SW480 (cell line): ENCODE measurements around the gene PDHX.
"Not testable (repeated sequence)": the region's sequence is repeated elsewhere in the genome, so short reads cannot be mapped to it uniquely, and the experiment has no call there.

Experiments
- DNase-seq: peaks from one replicate; pipeline ENCODE4 v3.0.0-alpha.2; 2016; ENCODE audit warnings: low spot score

The PDHX gene

DNA sequence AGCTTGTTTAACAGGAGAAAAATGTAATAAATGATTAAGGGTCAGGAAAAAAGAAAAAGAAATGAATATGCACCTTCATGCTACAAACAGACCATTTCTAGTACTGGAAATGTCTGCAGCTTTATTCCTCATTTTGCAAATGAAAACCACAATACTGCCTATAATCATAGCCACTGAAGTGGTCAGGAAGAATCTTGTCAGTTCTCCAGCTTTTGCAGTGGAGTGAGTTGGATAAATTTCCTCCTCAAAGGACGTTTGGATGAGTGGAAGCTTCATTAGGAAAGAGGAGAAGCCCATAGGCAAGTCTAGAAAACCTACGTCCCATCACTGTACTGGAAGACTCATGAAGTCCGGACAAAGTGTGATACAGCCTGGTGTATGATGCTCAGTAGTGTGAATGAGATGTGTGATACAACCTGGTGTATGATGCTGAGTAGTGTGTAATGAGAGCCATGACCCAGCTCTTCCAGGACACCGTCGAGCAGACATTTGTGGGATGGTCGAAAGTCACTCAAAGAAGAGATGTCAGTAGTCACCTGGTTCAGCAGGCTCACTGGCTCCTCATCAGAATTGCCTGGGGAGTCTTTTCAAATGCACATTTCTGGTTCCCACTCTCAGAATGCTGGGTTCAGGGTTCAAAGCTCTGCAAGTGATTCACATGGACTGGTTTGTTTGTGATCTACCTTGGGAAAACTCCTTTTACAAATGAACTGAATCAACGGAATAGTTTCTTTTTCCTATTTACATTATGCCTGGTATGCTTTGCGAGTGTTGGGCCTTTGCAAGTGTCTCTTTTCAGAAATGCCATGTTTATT lies 101.3 kb downstream of the PDHX start:
- no peak for DNase-seq

DNA sequence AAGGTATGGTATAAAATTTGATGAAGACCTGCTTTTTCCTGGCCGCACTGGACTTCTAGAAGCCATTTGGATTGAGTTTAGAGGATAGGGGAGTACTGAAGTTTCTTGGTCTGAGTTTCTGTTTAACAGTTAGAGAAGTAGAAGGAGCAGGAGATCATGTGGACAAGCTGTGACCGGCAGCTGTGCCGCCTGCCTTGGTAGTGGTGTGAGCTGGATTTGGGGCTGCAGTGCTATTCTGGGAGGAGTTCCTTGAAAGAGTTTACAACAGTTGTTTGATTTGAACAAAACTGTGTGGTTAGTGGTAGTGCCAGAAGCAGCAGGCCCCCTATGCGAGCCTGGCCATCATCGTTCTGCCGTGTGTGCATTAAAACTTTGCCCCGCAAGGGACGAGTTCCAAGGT lies 105.2 kb downstream of the PDHX start:
- no peak for DNase-seq

DNA sequence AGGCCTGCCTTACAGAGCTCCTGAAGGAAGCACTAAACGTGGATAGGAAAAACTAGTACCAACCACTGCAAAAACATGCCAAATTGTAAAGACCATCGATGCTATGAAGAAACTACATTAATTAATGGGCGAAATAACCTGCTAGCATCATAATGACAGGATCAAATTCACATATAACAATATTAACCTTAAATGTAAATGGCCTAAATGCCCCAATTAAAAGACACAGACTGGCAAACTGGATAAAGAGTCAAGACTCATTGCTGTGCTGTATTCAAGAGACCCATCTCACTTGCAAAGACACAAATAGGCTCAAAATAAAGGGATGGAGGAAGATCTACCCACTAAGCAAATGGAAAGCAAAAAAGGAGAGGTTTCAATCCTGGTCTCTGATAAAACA lies 107.5 kb downstream of the PDHX start:
- DNase-seq: not testable (repeated sequence)

DNA sequence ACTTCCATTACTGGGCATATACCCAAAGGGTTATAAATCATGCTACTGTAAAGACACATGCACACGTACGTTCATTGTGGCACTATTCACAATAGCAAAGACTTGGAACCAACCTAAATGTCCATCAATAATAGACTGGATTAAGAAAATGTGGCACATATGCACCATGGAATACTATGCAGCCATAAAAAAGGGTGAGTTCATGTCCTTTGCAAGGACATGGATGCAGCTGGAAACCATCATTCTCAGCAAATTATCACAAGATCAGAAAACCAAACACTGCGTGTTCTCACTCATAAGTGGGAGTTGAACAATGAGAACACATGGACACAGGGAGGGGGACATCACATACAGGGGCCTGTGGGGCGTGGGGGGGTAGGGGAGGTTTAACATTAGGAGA lies 111.6 kb downstream of the PDHX start:
- not testable (repeated sequence) for DNase-seq

DNA sequence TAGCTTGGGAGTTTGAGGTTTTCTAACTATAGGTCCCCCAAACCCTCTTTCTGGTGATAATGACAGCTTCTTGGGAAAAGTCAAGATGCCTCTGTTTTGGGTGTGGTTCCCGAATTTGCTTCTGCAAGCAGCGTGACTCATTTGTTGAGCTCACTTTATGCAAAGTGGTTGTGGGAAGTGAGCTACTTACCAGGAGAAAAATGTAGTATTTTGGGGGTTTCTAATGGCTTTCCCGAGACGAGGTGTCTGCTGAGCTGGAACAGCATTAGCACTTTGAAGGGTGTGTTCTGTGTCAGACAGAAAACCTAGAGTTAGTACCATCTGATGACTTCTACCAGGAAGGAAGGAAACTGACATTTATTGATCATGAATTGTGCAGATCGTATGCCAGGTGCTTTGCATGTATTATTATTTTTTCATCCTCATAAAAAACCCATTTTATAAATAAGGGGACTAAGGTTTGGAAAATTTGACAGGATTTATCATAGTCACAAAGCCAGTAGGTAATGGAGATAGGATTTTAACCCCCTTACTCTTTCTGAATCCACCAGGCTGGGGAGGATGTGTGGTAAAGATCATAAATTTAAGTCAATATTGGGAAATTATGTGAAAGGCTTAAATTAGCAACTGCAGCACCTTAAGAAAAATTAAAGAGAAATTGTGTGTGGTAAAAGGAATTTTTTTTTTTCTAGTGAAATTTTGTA lies 113.7 kb downstream of the PDHX start:
- DNase-seq: no peak

DNA sequence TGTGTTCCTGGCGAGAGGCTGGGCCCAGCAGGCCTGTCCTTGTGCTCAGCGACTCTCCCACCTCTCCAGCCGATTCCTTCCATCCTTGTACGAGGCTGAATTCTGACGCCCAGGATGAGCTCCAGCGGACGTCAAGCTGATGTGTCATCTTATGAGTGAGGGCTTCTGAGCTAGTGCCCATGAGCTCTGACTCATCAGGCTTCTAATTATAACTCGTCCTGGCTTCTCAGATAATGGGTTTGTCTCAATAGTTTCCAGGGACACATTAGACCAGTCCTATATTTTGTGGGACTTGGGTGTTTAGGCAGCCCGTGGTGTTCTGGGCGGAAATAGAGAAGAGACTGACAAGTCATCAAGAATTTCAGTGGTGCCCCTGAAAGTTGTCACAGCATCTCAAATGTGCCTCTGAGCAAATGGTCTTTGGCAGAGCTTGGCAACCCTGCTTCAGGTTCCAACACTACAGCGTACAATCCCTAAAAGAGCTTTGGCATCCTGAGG lies 114.3 kb downstream of the PDHX start:
- DNase-seq: peak; percentile 82

DNA sequence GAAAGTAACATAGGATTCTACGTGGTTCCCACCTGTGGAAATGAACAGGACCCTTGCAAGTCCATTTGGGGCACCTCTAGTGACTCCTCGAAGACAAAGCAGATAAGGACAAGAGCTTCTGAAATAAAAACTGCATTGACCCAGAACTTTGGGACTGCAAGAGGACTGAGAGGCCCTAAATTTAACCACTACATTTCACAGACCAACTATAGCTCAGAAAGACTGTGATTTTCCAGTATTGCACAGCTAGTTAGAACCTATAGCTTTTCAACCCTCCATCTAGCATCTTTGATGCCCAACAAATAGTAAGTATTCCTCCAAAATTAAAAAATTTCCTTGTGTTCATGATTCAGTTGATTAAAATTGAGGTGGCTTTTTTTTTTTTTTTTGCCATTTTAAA lies 114.9 kb downstream of the PDHX start:
- DNase-seq: no peak

DNA sequence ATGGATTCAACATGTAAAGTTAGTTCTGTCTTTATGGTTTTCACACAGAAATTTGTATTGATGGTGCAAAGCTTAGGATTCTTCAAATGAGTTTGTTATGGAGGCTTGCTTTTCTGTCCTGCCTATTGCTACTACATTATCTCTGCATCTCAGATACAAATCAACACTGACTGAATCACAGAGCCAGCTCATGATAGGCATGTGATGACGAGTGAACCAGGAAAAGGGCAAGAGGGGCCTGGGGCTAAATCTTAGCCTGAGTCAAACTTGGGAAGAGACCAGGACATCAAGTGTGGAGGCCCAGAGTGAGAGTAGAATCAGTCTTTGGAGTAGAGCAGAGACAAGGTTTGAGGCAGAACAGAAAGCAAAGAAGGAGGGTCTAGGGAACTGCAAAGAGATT lies 115.4 kb downstream of the PDHX start:
- DNase-seq: no peak

DNA sequence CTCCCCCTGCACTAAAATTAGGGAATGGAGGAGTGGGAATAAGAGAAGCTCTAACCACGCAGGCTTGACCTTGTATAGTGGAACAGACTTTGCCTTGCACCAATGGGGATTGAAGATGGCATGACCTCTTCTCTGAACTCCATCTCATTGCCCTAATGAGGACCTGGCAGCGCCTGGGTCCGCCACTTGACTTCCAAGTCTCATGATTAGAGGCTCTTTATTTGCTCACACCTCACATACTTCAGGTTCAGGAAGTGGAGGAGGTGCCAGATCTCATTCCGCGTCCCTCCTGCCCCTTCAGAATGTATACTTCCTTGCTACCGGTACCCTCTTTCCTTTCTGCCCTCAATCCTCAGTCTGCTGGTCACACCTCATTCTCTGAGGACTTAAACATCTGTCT lies 116.6 kb downstream of the PDHX start:
- DNase-seq: no peak

DNA sequence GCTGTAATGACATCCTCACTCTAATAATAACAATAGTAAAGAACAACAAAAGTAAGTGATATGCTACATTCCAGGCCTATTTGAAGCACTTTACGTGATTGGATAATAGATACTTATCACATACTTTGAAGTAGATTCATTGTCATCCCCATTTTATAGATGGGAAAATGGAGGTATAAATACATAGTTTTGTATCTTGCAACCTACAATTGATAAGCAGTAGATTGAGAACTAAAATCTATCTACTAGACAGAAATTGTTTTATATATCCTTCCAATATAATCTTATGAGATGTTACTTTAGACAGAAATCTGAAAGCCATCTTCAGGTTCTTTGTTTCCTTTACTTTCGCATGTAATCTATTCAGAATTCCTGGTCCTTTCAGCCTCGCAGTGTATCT lies 118.0 kb downstream of the PDHX start:
- DNase-seq: no peak

DNA sequence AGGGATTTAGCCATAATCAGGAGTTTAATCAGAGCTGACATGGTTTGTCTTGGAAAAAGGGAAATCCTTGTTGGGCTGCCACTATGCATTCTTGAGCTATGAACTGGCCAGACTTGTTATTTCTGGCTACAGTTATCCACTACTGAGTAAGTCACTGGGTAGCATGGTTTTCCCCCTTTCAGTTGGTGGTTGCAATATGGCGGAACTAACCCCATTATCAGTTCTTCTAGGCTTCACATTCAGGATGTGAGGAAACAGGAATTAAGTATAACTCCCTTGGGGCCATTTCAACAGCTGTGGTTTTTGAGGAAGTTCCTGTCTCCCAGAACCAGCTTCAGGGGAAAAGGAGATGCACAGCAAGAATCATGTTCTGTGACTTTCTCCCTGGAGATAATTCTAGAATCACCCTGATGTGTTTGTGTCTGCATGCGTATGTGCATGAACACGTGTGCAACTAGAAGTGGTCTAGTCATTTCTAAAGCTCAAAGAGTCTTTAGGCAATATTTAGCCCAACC lies 119.5 kb downstream of the PDHX start:
- no peak for DNase-seq

DNA sequence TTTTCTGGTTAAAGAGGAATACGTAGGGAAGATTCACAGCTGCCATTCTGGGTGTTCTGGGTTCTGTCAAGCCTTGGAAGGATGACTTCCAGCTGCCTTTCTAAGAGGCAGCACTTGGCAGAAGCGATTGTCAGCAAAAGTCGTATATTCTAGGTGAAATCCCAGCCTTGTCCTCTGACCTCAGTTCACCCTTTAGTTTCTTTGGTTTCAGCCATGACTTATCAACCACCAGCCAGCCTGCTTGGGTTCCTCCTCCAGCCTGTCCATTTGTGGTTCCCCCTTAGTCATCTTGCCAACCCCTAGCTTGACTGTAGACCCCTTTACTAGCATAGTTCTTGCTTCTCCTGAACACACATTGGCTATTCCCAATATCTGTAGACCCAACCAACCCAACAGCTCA lies 120.2 kb downstream of the PDHX start:
- DNase-seq: no peak

DNA sequence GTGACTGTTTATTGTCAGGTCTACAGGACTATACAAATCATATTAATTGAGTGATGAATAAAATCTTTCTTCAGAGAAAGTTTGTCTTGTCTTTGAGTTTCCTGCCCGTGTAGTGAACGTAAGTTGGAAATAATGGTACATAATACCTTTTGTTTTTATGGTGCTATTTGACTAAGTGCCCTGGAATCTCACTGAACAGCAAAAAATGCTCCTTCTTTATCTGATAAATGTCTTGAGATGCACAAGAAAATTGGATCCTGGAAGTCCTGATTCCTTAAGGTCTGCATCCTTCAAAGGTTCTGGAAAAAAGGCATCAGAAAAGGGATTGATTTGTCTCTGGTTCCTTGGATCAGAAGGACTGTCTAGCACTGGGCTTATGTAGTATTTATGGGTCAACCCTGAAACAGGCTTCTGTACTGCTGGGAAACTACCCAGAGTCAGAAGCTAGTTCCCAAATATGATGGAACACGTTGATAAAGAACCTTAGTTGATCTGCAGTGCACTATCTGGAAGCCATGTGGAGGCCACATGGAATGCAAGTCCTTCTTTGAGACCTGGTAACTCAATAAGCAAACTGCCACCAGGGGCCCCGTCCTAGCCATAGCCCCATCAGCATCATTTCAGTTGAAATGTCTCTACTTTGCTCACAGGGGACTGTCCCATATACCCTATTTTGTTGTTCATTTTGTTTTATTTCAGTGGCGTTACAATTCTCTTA lies 122.0 kb downstream of the PDHX start:
- no peak for DNase-seq

DNA sequence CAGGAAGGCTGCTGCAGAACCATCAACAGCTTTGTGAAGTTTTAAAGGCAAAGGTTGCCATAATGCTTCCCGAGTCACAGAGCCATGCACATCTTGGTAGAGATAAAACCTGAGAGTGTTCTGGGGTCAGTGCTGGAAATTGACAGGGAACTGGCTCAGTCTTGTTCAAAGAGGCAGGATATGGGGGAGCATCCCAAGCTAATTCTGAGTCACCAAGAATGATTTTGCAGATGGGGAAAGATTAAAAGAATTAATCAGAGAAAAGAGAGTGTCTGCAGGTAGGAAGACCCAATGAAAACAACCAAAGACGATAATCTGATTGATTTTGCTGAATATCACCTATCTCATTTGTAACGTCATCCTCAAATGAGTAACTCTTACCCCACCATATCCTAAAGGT lies 122.7 kb downstream of the PDHX start:
- DNase-seq: no peak

DNA sequence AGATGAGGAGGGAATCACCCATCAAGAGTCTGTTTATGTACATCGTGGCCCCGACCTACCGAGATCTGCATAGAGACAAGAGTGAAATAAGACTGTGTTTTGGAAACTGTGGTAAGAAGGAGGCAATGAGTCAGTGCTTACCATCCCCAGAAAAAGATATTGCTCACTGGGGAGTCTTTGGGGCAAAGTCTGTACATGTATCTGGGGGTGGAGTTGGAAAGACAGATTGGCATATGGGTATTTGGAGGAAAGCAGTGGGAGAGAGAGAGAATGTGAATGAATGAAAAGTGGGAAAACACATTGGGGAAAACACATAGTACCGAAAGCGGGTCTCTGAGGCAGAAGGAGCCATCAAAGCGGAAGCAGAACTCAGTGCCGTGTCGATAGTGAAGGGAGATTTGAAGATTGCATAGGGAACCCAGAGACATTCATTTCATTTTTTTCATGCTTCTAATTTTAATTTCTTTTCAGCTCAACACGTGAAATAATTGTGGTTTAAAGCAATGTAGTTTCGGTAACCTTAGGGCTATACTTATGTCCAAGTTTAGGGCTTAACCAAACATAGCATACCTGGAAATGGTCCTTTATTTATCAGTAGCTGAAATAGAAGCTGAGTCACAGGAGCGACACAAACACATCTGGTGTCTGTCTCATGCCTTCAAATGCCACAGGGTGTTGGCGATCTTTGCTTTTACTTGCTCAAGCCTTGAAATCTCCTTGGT lies 124.0 kb downstream of the PDHX start:
- DNase-seq: no peak

DNA sequence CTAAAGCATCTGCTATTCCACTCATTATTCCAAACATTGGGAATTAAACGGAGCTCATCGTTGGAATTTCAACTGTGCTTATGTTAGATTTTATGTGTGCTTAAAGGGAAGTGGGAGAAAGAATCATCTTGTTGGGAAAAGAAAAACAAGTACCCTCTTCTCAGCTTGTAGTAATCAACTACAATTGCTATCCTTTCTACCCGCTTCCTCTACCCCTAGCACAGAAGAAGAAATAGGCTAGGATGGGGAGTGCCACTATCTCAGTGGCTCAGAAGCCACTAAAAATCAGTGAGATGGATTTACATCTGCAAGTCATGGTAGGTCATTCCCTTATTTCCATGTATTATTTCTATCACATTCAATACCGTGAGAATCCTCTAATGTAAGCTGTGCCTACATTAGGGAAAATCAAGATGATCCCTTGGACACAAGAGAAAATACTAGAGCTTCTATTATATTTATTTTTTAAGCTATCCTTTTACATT lies 124.7 kb downstream of the PDHX start:
- DNase-seq: no peak

DNA sequence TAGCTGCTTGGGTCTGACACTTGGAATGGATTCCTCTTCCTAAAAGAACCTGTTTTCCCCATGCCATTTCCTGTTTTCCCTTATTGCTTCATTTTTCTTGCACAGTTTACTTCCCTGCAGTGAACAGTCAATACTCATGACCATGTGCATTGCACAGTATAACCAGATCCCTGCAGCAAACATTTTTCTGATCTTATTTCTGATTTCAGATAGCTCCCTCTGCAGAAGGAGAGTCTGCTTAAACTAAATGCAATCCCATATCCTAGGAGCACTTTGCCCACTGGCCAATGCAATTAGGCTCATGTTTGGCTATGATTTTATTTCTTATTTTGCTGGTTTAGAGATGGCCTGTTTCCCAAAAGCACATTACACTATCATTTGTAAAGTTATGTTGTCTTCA lies 125.8 kb downstream of the PDHX start:
- no peak for DNase-seq

DNA sequence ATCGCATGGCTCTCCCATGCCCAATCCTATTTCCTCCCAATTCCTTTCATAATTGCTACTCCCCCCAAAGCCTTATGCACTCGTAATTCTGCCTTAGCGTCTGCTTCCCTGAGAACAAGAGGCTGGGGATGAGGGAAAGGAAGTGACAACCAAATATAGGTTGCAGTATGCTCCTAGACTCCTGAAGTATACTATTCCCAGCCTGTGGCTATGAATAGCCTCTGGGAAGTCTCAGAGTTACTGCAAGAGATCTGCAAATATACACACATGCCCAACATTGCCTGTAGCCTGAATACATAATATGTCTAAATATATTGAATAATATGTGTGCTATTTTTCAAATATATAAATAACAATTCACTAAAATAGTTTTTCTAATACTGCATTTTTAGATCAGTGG lies 126.5 kb downstream of the PDHX start:
- no peak for DNase-seq

DNA sequence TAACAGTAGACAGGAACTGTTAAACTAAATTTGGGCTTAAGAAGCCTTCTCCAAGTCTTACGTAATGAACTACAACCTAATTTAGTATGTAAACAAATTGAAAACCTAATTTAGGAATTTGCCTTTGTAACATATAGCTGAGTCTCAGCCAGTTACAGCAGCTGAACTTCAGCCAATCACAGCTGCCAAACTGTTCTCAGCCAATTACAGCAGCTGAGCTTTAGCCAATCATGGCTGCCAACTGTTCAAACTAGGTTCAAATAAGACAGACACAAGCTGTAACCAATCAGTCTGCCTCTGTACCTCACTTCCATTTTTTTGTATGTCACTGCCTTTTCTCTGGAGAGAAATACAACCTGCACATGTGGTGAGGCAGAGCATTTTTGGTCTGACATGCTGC lies 127.5 kb downstream of the PDHX start:
- no peak for DNase-seq

DNA sequence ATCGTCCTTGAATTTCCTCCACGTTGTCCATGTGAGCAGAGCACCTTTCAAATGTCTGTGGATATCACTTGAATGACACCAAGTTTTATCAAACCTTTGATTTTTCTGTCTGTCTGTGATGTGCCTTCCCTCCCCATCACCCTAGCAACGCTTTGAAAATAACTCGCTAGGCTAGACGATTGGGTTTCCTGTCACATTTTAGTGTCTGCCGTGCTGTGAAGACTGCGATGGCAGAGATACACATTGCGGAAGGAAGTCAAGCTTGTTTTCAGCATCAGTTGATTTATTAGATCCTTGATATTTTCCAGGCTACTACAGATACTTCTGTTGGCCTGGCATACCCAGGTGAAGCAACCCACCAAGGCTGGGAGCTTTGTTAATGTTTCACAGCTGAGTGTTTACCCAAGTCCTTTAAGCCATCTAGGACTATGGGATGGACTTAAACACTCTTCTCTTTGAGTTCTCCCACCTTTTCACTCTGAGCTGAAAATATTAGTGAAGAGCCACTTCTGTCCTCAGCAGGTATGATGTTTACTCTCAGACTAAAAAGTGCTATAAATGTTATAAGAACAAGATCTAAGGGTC lies 128.9 kb downstream of the PDHX start:
- no peak for DNase-seq
